Liver (tissue), 3 donors: ENCODE measurements around the gene TTC24.

Experiments
- NR2F2 ChIP-seq: IDR thresholded peaks from 2 replicates; pipeline ENCODE4 v1.6.1; 2016; ENCODE audit warnings: antibody characterized with exemption
- TF ChIP-seq, protein P1 (sequence below): fragments of 150-350 bp; IDR thresholded peaks from 2 replicates; pipeline ENCODE4 v1.5.1; 2017; ENCODE audit warnings: improper control_type of control experiment, low read depth, low read length; ENCODE audit not compliant: missing input control
- TF ChIP-seq, protein P2 (sequence below): IDR thresholded peaks from 2 replicates; pipeline ENCODE4 v1.6.1; 2016; ENCODE audit warnings: antibody characterized with exemption
- TF ChIP-seq, protein P3 (sequence below): IDR thresholded peaks from 2 replicates; pipeline ENCODE4 v1.6.1; 2016; ENCODE audit warnings: antibody characterized with exemption
- donor health status: healthy.
- donor health status: healthy.

DNA sequence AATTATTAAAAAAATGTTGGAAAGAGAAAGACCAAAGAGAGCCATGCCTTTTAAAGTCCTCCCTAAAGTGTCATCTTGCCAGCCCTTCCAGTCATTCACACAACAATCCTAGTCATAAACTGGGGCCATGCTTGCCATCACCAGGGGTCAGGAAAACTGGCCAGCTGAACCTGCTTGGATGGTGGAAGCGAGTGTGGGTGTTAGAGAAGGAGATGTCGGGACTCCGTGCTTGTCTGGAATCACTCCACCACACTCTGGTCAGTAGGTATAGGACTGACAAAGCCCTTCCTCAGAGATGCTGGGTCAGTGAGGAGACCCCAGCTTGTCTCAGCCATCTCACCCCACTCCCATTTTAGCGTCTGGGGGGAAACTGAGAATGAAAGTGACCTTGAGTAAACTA, 36.4 kb downstream of the TTC24 start:
- TF ChIP-seq, protein P1, sequence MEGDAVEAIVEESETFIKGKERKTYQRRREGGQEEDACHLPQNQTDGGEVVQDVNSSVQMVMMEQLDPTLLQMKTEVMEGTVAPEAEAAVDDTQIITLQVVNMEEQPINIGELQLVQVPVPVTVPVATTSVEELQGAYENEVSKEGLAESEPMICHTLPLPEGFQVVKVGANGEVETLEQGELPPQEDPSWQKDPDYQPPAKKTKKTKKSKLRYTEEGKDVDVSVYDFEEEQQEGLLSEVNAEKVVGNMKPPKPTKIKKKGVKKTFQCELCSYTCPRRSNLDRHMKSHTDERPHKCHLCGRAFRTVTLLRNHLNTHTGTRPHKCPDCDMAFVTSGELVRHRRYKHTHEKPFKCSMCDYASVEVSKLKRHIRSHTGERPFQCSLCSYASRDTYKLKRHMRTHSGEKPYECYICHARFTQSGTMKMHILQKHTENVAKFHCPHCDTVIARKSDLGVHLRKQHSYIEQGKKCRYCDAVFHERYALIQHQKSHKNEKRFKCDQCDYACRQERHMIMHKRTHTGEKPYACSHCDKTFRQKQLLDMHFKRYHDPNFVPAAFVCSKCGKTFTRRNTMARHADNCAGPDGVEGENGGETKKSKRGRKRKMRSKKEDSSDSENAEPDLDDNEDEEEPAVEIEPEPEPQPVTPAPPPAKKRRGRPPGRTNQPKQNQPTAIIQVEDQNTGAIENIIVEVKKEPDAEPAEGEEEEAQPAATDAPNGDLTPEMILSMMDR: no peak
- TF ChIP-seq, protein P2, sequence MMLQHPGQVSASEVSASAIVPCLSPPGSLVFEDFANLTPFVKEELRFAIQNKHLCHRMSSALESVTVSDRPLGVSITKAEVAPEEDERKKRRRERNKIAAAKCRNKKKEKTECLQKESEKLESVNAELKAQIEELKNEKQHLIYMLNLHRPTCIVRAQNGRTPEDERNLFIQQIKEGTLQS: no peak
- no peak for TF ChIP-seq NR2F2
- TF ChIP-seq, protein P3, sequence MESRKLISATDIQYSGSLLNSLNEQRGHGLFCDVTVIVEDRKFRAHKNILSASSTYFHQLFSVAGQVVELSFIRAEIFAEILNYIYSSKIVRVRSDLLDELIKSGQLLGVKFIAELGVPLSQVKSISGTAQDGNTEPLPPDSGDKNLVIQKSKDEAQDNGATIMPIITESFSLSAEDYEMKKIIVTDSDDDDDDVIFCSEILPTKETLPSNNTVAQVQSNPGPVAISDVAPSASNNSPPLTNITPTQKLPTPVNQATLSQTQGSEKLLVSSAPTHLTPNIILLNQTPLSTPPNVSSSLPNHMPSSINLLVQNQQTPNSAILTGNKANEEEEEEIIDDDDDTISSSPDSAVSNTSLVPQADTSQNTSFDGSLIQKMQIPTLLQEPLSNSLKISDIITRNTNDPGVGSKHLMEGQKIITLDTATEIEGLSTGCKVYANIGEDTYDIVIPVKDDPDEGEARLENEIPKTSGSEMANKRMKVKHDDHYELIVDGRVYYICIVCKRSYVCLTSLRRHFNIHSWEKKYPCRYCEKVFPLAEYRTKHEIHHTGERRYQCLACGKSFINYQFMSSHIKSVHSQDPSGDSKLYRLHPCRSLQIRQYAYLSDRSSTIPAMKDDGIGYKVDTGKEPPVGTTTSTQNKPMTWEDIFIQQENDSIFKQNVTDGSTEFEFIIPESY: no peak
